GM12878 (cell line): ENCODE data around the gene CDH2.

Source experiments
- ETV6 ChIP-seq, 2 experiments: fragments of 450-650 bp in 1 of 2; IDR thresholded peaks in 1 of 2; conservative IDR thresholded peaks in 1 of 2; 2 replicates each; pipeline ENCODE4 v1.6.1; 2014; ENCODE audit warnings: antibody characterized with exemption in 1 of 2, borderline replicate concordance in 1 of 2, low read depth in 1 of 2, mild to moderate bottlenecking in 1 of 2, moderate library complexity in 1 of 2
- EZH2 ChIP-seq: IDR thresholded peaks from 2 replicates; pipeline ENCODE4 v1.6.1; 2012; ENCODE audit warnings: low read depth, mild to moderate bottlenecking, control low read depth, inconsistent platforms, low read length, borderline replicate concordance; ENCODE audit not compliant: control insufficient read depth
- NFYB ChIP-seq: IDR thresholded peaks from 2 replicates; pipeline ENCODE4 v1.6.1; 2011; ENCODE audit warnings: low read depth, mild to moderate bottlenecking, low read length, improper control_type of control experiment, moderate library complexity; ENCODE audit not compliant: insufficient read depth
- POLR2A ChIP-seq: IDR thresholded peaks from 2 replicates; pipeline ENCODE4 v1.6.1; 2011; ENCODE audit warnings: low read depth, mild to moderate bottlenecking, low read length
- RCOR1 ChIP-seq: conservative IDR thresholded peaks from 2 replicates; pipeline ENCODE4 v1.6.1; 2012; ENCODE audit warnings: low read depth, low read length, improper control_type of control experiment
- SP1 ChIP-seq: IDR thresholded peaks from one replicate; pipeline ENCODE4 v1.6.1; 2011; ENCODE audit warnings: low read depth, low read length
- TF ChIP-seq, protein P1 (sequence below): fragments of 450-650 bp; IDR thresholded peaks from 2 replicates; pipeline ENCODE4 v1.6.1; 2014; ENCODE audit warnings: mild to moderate bottlenecking
- TF ChIP-seq, protein P2 (sequence below), 3 experiments: IDR thresholded peaks in 2 of 3; conservative IDR thresholded peaks in 1 of 3; 2 replicates each; pipeline ENCODE4 v1.5.1; 2011; ENCODE audit warnings: low read depth in 3 of 3, low read length in 3 of 3, mild to moderate bottlenecking in 3 of 3, control low read depth in 2 of 3, moderate library complexity in 2 of 3, inconsistent platforms in 1 of 3, mixed read lengths in 1 of 3; ENCODE audit not compliant: control insufficient read depth in 2 of 3, insufficient read depth in 1 of 3; ENCODE audit errors: extremely low read depth in 1 of 3

DNA sequence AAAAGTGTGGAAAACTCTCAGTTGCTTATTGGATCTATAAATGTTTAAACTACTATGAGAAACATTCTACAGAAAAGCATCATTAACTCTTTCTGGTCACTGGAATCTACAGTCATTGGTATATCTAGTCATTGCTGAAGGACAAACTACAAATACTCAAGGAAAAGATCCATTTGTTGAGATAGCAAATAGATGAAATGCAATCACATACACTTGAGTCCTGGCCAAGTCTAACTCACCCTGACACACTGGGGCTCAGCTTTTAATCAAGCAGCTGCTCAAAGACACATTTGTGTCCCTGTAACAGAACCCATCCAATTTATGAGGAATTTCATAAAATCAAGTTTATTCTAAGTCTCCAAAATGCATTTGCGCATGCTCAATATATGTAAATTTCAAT lies 68.7 kb downstream of the CDH2 start:
- TF ChIP-seq ETV6 (conservative IDR thresholded peaks at IDR 0.05 in 1 of 2, IDR thresholded peaks at IDR 0.05 in 1 of 2; ENCODE audit: borderline replicate concordance in 1 of 2, low read depth in 1 of 2): no peak
- TF ChIP-seq SP1: no peak
- no peak for TF ChIP-seq POLR2A
- no peak for TF ChIP-seq EZH2
- no peak for TF ChIP-seq NFYB
- TF ChIP-seq RCOR1: no peak
- TF ChIP-seq, protein P1, sequence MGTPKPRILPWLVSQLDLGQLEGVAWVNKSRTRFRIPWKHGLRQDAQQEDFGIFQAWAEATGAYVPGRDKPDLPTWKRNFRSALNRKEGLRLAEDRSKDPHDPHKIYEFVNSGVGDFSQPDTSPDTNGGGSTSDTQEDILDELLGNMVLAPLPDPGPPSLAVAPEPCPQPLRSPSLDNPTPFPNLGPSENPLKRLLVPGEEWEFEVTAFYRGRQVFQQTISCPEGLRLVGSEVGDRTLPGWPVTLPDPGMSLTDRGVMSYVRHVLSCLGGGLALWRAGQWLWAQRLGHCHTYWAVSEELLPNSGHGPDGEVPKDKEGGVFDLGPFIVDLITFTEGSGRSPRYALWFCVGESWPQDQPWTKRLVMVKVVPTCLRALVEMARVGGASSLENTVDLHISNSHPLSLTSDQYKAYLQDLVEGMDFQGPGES: no peak
- TF ChIP-seq, protein P2, sequence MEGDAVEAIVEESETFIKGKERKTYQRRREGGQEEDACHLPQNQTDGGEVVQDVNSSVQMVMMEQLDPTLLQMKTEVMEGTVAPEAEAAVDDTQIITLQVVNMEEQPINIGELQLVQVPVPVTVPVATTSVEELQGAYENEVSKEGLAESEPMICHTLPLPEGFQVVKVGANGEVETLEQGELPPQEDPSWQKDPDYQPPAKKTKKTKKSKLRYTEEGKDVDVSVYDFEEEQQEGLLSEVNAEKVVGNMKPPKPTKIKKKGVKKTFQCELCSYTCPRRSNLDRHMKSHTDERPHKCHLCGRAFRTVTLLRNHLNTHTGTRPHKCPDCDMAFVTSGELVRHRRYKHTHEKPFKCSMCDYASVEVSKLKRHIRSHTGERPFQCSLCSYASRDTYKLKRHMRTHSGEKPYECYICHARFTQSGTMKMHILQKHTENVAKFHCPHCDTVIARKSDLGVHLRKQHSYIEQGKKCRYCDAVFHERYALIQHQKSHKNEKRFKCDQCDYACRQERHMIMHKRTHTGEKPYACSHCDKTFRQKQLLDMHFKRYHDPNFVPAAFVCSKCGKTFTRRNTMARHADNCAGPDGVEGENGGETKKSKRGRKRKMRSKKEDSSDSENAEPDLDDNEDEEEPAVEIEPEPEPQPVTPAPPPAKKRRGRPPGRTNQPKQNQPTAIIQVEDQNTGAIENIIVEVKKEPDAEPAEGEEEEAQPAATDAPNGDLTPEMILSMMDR (IDR thresholded peaks at IDR 0.05 in 2 of 3, conservative IDR thresholded peaks at IDR 0.05 in 1 of 3; ENCODE audit: control insufficient read depth in 2 of 3, extremely low read depth in 1 of 3, insufficient read depth in 1 of 3, low read depth in 3 of 3, low read length in 3 of 3): no peak
